ENCODE measurements around the gene NDST3.

The NDST3 gene

DNA sequence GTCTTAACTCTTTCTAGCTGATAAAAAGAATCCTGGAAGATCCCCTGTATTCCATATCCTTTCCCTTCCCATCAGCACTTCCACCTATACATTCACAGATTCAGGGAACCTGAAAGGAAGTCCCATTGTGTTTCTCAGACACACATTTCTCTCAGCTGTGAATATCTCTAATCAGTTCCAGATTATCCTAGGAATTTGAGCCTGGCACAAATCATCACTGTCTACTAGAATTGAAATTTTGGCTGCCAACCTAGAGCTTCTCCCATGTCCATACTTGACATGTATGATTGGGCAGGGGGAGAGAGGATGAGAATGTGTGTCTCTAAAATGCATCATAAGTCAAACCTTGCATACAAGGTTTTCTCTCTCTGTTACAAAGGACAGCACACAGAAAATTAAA, 53.1 kb downstream of the NDST3 start:
- ATAC-seq (ENCODE audit: insufficient read depth, low read depth): no peak
- TF ChIP-seq, protein P1, sequence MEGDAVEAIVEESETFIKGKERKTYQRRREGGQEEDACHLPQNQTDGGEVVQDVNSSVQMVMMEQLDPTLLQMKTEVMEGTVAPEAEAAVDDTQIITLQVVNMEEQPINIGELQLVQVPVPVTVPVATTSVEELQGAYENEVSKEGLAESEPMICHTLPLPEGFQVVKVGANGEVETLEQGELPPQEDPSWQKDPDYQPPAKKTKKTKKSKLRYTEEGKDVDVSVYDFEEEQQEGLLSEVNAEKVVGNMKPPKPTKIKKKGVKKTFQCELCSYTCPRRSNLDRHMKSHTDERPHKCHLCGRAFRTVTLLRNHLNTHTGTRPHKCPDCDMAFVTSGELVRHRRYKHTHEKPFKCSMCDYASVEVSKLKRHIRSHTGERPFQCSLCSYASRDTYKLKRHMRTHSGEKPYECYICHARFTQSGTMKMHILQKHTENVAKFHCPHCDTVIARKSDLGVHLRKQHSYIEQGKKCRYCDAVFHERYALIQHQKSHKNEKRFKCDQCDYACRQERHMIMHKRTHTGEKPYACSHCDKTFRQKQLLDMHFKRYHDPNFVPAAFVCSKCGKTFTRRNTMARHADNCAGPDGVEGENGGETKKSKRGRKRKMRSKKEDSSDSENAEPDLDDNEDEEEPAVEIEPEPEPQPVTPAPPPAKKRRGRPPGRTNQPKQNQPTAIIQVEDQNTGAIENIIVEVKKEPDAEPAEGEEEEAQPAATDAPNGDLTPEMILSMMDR (IDR thresholded peaks at IDR 0.05; ENCODE audit: borderline replicate concordance, extremely low read depth, low read length, poor library complexity, severe bottlenecking): no peak
- no peak for TF ChIP-seq EZH2 (IDR thresholded peaks at IDR 0.05; ENCODE audit: borderline replicate concordance, low read depth, low read length, severe bottlenecking)
- H3K36me3 ChIP-seq (ENCODE audit: insufficient read depth, low read length): peaks cover 30% of the 10 kb centered on the region

DNA sequence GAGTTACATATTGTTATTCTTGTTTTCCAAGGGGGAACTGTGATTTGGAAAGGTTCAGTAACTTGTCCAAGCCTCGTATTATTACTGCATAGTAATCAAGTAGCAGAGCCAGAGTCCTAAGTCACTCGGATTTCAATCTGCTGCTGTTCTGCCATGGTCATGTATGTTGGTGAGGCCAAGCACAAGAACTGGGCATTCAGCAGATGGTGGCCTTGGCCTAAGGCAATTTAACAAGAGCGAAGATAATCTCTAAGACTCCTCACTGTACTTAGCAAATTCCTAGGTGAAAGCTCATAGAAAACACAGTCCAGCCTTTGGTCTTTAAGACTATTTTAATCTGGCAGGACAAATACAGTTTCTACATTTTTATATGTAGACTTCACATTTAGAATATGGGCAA, 64.8 kb downstream of the NDST3 start:
- Histone ChIP-seq H4K20me1 (ENCODE audit: insufficient read depth, low read length) (no peaks in the 10 kb centered on the region), H3K4me2 (ENCODE audit: insufficient read depth, low read length) (no peak overlapping the region), H3K9me3 (ENCODE audit: insufficient read depth, low read length, severe bottlenecking) (no peaks in the 10 kb centered on the region), H2AFZ (ENCODE audit: low read depth, low read length) (no peak overlapping the region), H3K27ac (ENCODE audit: low read length) (no peak overlapping the region), H3K36me3 (ENCODE audit: insufficient read depth, low read length) (peaks cover 30% of the 10 kb centered on the region), H3K27me3 (ENCODE audit: insufficient read depth, low read length, poor library complexity) (no peaks in the 10 kb centered on the region), H3K9ac (ENCODE audit: low read depth, low read length) (no peak overlapping the region), H3K79me2 (ENCODE audit: insufficient read depth, low read length) (peaks cover 41% of the 10 kb centered on the region), H3K4me3 (ENCODE audit: low read depth in 1 of 2, low read length in 2 of 2) (no peak overlapping the region), H3K4me1 (ENCODE audit: insufficient read depth, low read length) (no peaks in the 10 kb centered on the region)
- ATAC-seq (ENCODE audit: insufficient read depth, low read depth) (no peak), DNase-seq (no peak)
- TF ChIP-seq, protein P1 (IDR thresholded peaks at IDR 0.05; ENCODE audit: borderline replicate concordance, extremely low read depth, low read length, poor library complexity, severe bottlenecking): no peak
- no peak for TF ChIP-seq EZH2 (IDR thresholded peaks at IDR 0.05; ENCODE audit: borderline replicate concordance, low read depth, low read length, severe bottlenecking)

More for the DNA sequence above, 53.1 kb downstream of the NDST3 start:
- H2AFZ ChIP-seq (ENCODE audit: low read depth, low read length): no peak overlapping the region
- H4K20me1 ChIP-seq (ENCODE audit: insufficient read depth, low read length): no peaks in the 10 kb centered on the region
- no peaks in the 10 kb centered on the region for H3K27me3 ChIP-seq (ENCODE audit: insufficient read depth, low read length, poor library complexity)
- H3K9me3 ChIP-seq (ENCODE audit: insufficient read depth, low read length, severe bottlenecking): no peaks in the 10 kb centered on the region
- H3K4me3 ChIP-seq (ENCODE audit: low read depth in 1 of 2, low read length in 2 of 2): no peak overlapping the region
- peak overlapping the region; percentile 10; the same call in 1 of the 2 replicates for H3K27ac ChIP-seq (ENCODE audit: low read length)
- H3K4me2 ChIP-seq (ENCODE audit: insufficient read depth, low read length): no peak overlapping the region
- no peak overlapping the region for H3K9ac ChIP-seq (ENCODE audit: low read depth, low read length)
- H3K4me1 ChIP-seq (ENCODE audit: insufficient read depth, low read length): no peaks in the 10 kb centered on the region
- peaks cover 77% of the 10 kb centered on the region for H3K79me2 ChIP-seq (ENCODE audit: insufficient read depth, low read length)
- DNase-seq: no peak

DNA sequence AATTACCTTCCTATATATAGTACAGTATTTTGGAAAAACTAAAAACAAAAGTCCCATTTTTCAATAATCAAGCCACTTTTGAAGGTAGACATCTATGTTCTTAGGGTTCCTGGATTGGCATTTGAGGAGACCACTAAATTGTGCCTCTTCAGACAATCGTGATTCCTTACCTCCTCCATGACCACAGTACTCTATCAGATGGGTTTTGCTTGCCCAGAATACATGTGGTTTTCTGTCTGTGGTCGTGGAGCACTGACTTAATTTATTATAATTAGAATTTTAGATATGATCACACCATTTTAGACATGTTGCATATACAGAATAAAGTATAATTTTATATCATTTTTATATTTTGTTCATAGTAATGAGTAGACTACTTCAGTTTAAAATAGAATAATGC, 67.9 kb downstream of the NDST3 start:
- DNase-seq: no peak
- Histone ChIP-seq H3K4me2 (ENCODE audit: insufficient read depth, low read length) (no peak overlapping the region), H3K4me1 (ENCODE audit: insufficient read depth, low read length) (no peaks in the 10 kb centered on the region), H4K20me1 (ENCODE audit: insufficient read depth, low read length) (no peaks in the 10 kb centered on the region), H2AFZ (ENCODE audit: low read depth, low read length) (no peak overlapping the region), H3K4me3 (ENCODE audit: low read depth in 1 of 2, low read length in 2 of 2) (no peak overlapping the region), H3K9ac (ENCODE audit: low read depth, low read length) (no peak overlapping the region), H3K9me3 (ENCODE audit: insufficient read depth, low read length, severe bottlenecking) (no peaks in the 10 kb centered on the region), H3K36me3 (ENCODE audit: insufficient read depth, low read length) (peaks cover 40% of the 10 kb centered on the region), H3K27me3 (ENCODE audit: insufficient read depth, low read length, poor library complexity) (no peaks in the 10 kb centered on the region), H3K79me2 (ENCODE audit: insufficient read depth, low read length) (peaks cover 45% of the 10 kb centered on the region), H3K27ac (ENCODE audit: low read length) (no peak overlapping the region)
- ATAC-seq (ENCODE audit: insufficient read depth, low read depth): peak; percentile 55; the same call in 2 of the 3 replicates
- TF ChIP-seq, protein P1 (IDR thresholded peaks at IDR 0.05; ENCODE audit: borderline replicate concordance, extremely low read depth, low read length, poor library complexity, severe bottlenecking): no peak
- TF ChIP-seq EZH2 (IDR thresholded peaks at IDR 0.05; ENCODE audit: borderline replicate concordance, low read depth, low read length, severe bottlenecking): no peak

Data from DND-41 (cell line).